ENCODE measurements around the gene ST8SIA4.

ST8SIA4 gene

GRCh38 chr5:100903039-100903887 lies at the start of gene ST8SIA4:
ST8SIA4 (minus strand) TSS chr5:100903282; CDS start chr5:100902955, 327 bp downstream.
- peak; percentile 96 for DNase-seq

GRCh38 chr5:100950985-100951384 lies 47.9 kb upstream of the ST8SIA4 start:
- DNase-seq, result no peak

- no peak for DNase-seq
Measured at GRCh38 chr5:100913298-100913697, 10.2 kb upstream of the ST8SIA4 start.

GRCh38 chr5:100909034-100909433 lies 6.0 kb upstream of the ST8SIA4 start:
- no peak for DNase-seq

GRCh38 chr5:100905259-100905914 lies 2.3 kb upstream of the ST8SIA4 start:
- peak; percentile 45 for DNase-seq

GRCh38 chr5:100904259-100904861 lies 1.3 kb upstream of the ST8SIA4 start:
- DNase-seq, result peak; percentile 64

- DNase-seq, result peak; percentile 49
Measured at GRCh38 chr5:100902440-100903038, 543 bp downstream of the ST8SIA4 start.

- DNase-seq, result peak; percentile 90
Measured at GRCh38 chr5:100901821-100902341, 1.2 kb downstream of the ST8SIA4 start.

- DNase-seq, result peak; percentile 95
Measured at GRCh38 chr5:100900796-100901781, 2.0 kb downstream of the ST8SIA4 start.

- DNase-seq, result peak; percentile 59
Measured at GRCh38 chr5:100900142-100900795, 2.8 kb downstream of the ST8SIA4 start.

- no peak for DNase-seq
Measured at GRCh38 chr5:100899675-100900074, 3.4 kb downstream of the ST8SIA4 start.

GRCh38 chr5:100898504-100899346 lies 4.4 kb downstream of the ST8SIA4 start:
- peak; percentile 25 for DNase-seq

- DNase-seq, result no peak
Measured at GRCh38 chr5:100896054-100896453, 7.0 kb downstream of the ST8SIA4 start.

- peak; percentile 34 for DNase-seq
Measured at GRCh38 chr5:100890461-100891008, 12.5 kb downstream of the ST8SIA4 start.

GRCh38 chr5:100889896-100890295 lies 13.2 kb downstream of the ST8SIA4 start:
- no peak for DNase-seq

- peak; percentile 86 for DNase-seq
Measured at GRCh38 chr5:100889165-100889743, 13.8 kb downstream of the ST8SIA4 start.

GRCh38 chr5:100877274-100877673 lies 25.8 kb downstream of the ST8SIA4 start:
- no peak for DNase-seq

GRCh38 chr5:100872408-100873190 lies 30.5 kb downstream of the ST8SIA4 start:
- DNase-seq, result peak; percentile 56
